Measurements from ENCODE around the gene USP22.

Gene USP22

DNA sequence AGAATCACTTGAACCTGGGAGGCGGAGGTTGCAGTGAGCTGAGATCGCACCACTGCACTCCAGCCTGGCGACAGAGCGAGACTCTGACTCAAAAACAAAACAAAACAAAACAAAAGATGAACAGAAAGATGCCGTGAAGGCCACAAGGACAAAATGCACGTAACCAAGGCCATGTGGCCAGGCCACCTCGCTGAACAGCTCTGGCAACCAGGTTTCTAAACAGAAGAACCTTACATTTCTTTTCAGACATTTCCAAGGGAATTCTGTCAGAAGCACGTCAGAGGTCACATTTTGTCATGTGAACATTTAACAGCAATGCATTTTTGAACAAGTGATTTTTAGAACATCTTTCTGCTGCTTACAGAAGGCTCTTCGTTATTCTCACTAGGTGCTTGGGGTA is 28.8 kb downstream of the USP22 start:
- Histone ChIP-seq H3K9me3 (ENCODE audit: control insufficient read depth, insufficient read depth, low read length) (no peaks in the 10 kb centered on the region), H3K79me2 (ENCODE audit: control insufficient read depth, low read length) (peaks cover 76% of the 10 kb centered on the region), H3K4me3 (ENCODE audit: low read length) (no peak overlapping the region), H4K20me1 (ENCODE audit: control insufficient read depth, insufficient read depth, low read depth, low read length) (peaks cover 33% of the 10 kb centered on the region; the same call in 1 of the 2 replicates), H3K27me3 (ENCODE audit: control insufficient read depth, low read length) (no peaks in the 10 kb centered on the region), H3K27ac (ENCODE audit: low read depth, low read length) (no peak overlapping the region), H3K9me2 (replicated peaks; ENCODE audit: control insufficient read depth, low read length) (no peaks in the 10 kb centered on the region), H3F3A (ENCODE audit: control insufficient read depth, insufficient read depth) (no peaks in the 10 kb centered on the region; the same call in 1 of the 2 replicates), H3K4me1 (ENCODE audit: control insufficient read depth, low read length) (no peaks in the 10 kb centered on the region), H3K36me3 (ENCODE audit: control insufficient read depth, low read length) (peaks cover 100% of the 10 kb centered on the region), H3K4me2 (ENCODE audit: low read length) (no peak overlapping the region)
- no peak for TF ChIP-seq EZH2phosphoT487 (IDR thresholded peaks at IDR 0.05; ENCODE audit: borderline replicate concordance, low read length)

DNA sequence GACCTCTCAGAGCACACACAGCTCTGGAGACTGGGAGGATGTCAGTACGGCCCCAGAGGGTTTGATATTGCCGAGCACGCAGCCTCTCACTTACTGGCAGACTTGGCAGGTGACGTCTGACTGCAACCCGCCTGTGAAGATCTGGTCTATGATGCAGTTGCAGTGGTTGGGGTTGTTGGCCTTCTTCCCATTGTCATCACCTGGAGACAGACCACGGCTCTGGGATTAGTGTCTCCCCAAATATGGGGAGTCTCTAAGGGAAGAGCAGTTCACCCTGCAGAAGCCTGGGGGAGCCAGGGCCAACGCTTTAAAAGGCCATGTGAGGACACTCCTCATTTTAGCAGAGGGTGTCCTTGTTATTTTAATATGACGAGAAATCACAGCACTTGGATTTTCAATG is 30.1 kb downstream of the USP22 start:
- Histone ChIP-seq H3K79me2 (ENCODE audit: control insufficient read depth, low read length) (peaks cover 69% of the 10 kb centered on the region), H3K9me3 (ENCODE audit: control insufficient read depth, insufficient read depth, low read length) (no peaks in the 10 kb centered on the region), H4K20me1 (ENCODE audit: control insufficient read depth, insufficient read depth, low read depth, low read length) (peaks cover 36% of the 10 kb centered on the region), H3K4me1 (ENCODE audit: control insufficient read depth, low read length) (no peaks in the 10 kb centered on the region), H3K4me2 (ENCODE audit: low read length) (no peak overlapping the region), H3K27ac (ENCODE audit: low read depth, low read length) (no peak overlapping the region), H3K9me2 (replicated peaks; ENCODE audit: control insufficient read depth, low read length) (no peaks in the 10 kb centered on the region), H3K36me3 (ENCODE audit: control insufficient read depth, low read length) (peaks cover 100% of the 10 kb centered on the region), H3K27me3 (ENCODE audit: control insufficient read depth, low read length) (no peaks in the 10 kb centered on the region), H3F3A (ENCODE audit: control insufficient read depth, insufficient read depth) (no peaks in the 10 kb centered on the region; the same call in 1 of the 2 replicates), H3K4me3 (ENCODE audit: low read length) (no peak overlapping the region)
- no peak for TF ChIP-seq EZH2phosphoT487 (IDR thresholded peaks at IDR 0.05; ENCODE audit: borderline replicate concordance, low read length)

DNA sequence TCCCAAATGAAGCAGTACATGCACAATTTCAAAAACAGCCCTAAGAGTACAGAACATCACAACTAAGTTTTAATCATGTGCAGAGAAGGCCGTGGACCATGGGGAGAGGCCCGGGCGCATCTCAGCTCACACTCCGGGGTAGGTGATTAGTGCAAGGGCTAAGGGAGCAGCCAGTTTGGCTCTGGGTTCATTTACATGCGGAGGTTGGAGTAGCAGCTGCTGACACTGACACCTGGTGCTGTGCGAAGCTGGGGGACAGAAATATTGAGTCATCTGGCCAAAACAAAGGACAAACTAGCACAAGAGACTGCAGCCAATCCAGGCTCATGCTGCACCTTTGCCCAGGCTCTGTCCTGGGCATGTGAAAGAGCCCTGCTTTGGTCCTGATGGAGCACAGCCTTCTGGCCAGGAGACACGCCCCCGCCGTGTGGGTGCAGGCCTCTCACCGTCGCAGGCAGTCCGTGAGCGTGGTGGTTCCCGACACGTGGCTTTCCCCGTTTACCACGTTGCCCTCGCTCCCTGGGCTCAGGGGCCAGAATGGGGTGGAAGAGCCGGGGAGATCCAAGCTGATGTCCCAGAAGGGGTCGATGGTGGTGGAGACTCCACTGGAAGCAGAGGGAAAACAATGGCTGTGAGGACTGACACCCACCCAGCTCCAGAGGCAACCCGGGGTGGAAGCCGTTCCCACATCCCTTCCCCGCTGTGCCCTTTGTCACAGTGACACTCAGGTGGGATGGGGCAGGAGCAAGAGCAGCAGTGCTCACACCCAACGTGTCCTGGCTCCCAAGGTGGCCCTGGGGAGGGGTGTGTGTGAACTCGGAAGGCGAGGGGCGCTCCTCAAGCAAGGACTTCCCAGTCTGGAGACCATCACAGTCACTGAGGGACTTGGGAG is 31.9 kb downstream of the USP22 start:
- no peak overlapping the region for H3K4me3 ChIP-seq (ENCODE audit: low read length)
- TF ChIP-seq, protein P1, sequence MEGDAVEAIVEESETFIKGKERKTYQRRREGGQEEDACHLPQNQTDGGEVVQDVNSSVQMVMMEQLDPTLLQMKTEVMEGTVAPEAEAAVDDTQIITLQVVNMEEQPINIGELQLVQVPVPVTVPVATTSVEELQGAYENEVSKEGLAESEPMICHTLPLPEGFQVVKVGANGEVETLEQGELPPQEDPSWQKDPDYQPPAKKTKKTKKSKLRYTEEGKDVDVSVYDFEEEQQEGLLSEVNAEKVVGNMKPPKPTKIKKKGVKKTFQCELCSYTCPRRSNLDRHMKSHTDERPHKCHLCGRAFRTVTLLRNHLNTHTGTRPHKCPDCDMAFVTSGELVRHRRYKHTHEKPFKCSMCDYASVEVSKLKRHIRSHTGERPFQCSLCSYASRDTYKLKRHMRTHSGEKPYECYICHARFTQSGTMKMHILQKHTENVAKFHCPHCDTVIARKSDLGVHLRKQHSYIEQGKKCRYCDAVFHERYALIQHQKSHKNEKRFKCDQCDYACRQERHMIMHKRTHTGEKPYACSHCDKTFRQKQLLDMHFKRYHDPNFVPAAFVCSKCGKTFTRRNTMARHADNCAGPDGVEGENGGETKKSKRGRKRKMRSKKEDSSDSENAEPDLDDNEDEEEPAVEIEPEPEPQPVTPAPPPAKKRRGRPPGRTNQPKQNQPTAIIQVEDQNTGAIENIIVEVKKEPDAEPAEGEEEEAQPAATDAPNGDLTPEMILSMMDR (IDR thresholded peaks at IDR 0.05; ENCODE audit: low read depth, low read length, poor library complexity, severe bottlenecking), result no peak
- no peak for TF ChIP-seq EZH2phosphoT487 (IDR thresholded peaks at IDR 0.05; ENCODE audit: borderline replicate concordance, low read length)
- peaks cover 53% of the 10 kb centered on the region for H3K79me2 ChIP-seq (ENCODE audit: control insufficient read depth, low read length)
- H3F3A ChIP-seq (ENCODE audit: control insufficient read depth, insufficient read depth), result no peaks in the 10 kb centered on the region; the same call in 1 of the 2 replicates
- H4K20me1 ChIP-seq (ENCODE audit: control insufficient read depth, insufficient read depth, low read depth, low read length), result peaks cover 36% of the 10 kb centered on the region
- no peak overlapping the region for H3K4me2 ChIP-seq (ENCODE audit: low read length)
- H3K36me3 ChIP-seq (ENCODE audit: control insufficient read depth, low read length), result peaks cover 100% of the 10 kb centered on the region
- no peaks in the 10 kb centered on the region for H3K27me3 ChIP-seq (ENCODE audit: control insufficient read depth, low read length)
- no peaks in the 10 kb centered on the region for H3K9me2 ChIP-seq (replicated peaks; ENCODE audit: control insufficient read depth, low read length)
- H3K27ac ChIP-seq (ENCODE audit: low read depth, low read length), result no peak overlapping the region
- H3K4me1 ChIP-seq (ENCODE audit: control insufficient read depth, low read length), result no peaks in the 10 kb centered on the region
- H3K9me3 ChIP-seq (ENCODE audit: control insufficient read depth, insufficient read depth, low read length), result no peaks in the 10 kb centered on the region

DNA sequence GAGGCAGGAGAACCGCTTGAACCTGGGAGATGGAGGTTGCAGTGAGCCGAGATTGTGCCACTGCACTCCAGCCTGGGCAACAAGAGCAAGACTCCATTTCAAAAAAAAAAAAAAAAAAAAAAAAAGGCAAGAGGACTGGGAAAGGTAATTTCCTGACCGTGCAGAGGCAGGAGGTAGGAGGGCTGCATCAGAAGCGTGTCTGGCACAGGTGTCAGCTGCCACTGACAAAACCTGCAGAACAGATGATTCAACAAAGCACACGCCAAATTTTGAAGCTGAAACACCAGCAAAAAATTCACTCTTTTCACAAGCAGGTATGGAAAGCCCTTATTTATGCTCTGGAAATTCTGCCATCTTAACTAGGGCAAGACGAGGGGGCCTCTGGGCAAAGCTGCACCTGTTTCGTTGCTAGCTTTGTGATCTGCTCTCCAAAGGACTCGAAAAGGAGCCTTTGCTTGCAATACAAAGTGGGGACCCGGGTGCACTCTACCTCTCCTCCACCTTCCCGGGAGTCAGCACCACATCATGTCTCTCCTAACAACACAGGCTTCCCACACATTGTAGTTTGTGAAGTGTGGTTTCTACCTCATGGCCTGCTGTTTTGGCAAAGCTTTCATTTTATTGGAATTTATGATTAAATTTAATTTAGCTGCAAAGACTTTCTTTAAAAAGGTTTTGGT is 33.7 kb downstream of the USP22 start:
- Histone ChIP-seq H3F3A (ENCODE audit: control insufficient read depth, insufficient read depth) (peaks cover 5% of the 10 kb centered on the region; the same call in 1 of the 2 replicates), H3K27ac (ENCODE audit: low read depth, low read length) (no peak overlapping the region), H3K4me1 (ENCODE audit: control insufficient read depth, low read length) (no peaks in the 10 kb centered on the region), H3K4me2 (ENCODE audit: low read length) (no peak overlapping the region), H3K36me3 (ENCODE audit: control insufficient read depth, low read length) (peaks cover 100% of the 10 kb centered on the region), H3K27me3 (ENCODE audit: control insufficient read depth, low read length) (no peaks in the 10 kb centered on the region), H3K79me2 (ENCODE audit: control insufficient read depth, low read length) (peaks cover 34% of the 10 kb centered on the region), H3K9me3 (ENCODE audit: control insufficient read depth, insufficient read depth, low read length) (no peaks in the 10 kb centered on the region), H3K9me2 (replicated peaks; ENCODE audit: control insufficient read depth, low read length) (no peaks in the 10 kb centered on the region), H4K20me1 (ENCODE audit: control insufficient read depth, insufficient read depth, low read depth, low read length) (peaks cover 33% of the 10 kb centered on the region), H3K4me3 (ENCODE audit: low read length) (no peak overlapping the region)
- TF ChIP-seq EZH2phosphoT487 (IDR thresholded peaks at IDR 0.05; ENCODE audit: borderline replicate concordance, low read length), result no peak
- TF ChIP-seq, protein P1 (IDR thresholded peaks at IDR 0.05; ENCODE audit: low read depth, low read length, poor library complexity, severe bottlenecking), result no peak

All from DOHH2 (cell line).